ENCODE data around the gene IL12B. TPM values are rescaled to one million over a fixed set of nuclear protein-coding genes. Genes with fewer than 3 reads are reported as not detected.

Gene IL12B
- total RNA-seq, 4 donors from 2014 or later = not detected

Small RNA genes within 50 kb of the gene (small RNA-seq; reads per million reads assigned to genes)
- gene RNU4ATAC2P = 0 reads per million in 2 donors

Other genes starting within 250 kb of the IL12B start
- 10 to 100 TPM in 2 of 4 donors, 1 to 10 TPM in 2; 2.8 to 84.2 (median 9.8) TPM for gene EBF1, start 230.6 kb downstream of the IL12B start, total RNA-seq
- gene RNF145, start 120.9 kb downstream of the IL12B start, total RNA-seq = 10 to 100 TPM; 12.1 to 85.8 (median 23.6) TPM
- 10 to 100 TPM in 2 of 4 donors, 1 to 10 TPM in 2; 8.2 to 19.8 (median 10.8) TPM for gene UBLCP1, start 67.2 kb downstream of the IL12B start, total RNA-seq